Stimulated activated CD8-positive, alpha-beta memory T cell treated with anti-CD3 and anti-CD28 coated beads, Interleukin-2, amount 100 ng/mL, for 48 hours (primary cell): ENCODE measurements around the gene KDM2A.

Source experiments
- DNase-seq, 2 donors: peaks; one replicate each; pipeline ENCODE4 v3.0.0-alpha.2; 2020; ENCODE audit warnings: low read depth in 2 of 2

The KDM2A gene

GRCh38 chr11:67237574-67237973 lies 118.5 kb downstream of the KDM2A start:
- DNase-seq: no peak

- no peak for DNase-seq
Observed at GRCh38 chr11:67238894-67239782, 120.1 kb downstream of the KDM2A start.

GRCh38 chr11:67239783-67240575 lies 120.9 kb downstream of the KDM2A start:
- peak; percentile 91 to 93 for DNase-seq

- peak; percentile 68 to 69 for DNase-seq
Observed at GRCh38 chr11:67240576-67241389, 121.7 kb downstream of the KDM2A start.

- DNase-seq: no peak
Observed at GRCh38 chr11:67242548-67242947, 123.5 kb downstream of the KDM2A start.

GRCh38 chr11:67243051-67243450 lies 124.0 kb downstream of the KDM2A start:
- no peak for DNase-seq

GRCh38 chr11:67245046-67245445 lies 126.0 kb downstream of the KDM2A start:
- DNase-seq: no peak

GRCh38 chr11:67247946-67248550 lies 129.0 kb downstream of the KDM2A start:
- no peak for DNase-seq

GRCh38 chr11:67248653-67249052 lies 129.6 kb downstream of the KDM2A start:
- no peak for DNase-seq

GRCh38 chr11:67250059-67251043 lies 131.3 kb downstream of the KDM2A start:
- DNase-seq: no peak

GRCh38 chr11:67251841-67252240 lies 132.8 kb downstream of the KDM2A start:
- DNase-seq: no peak

GRCh38 chr11:67252831-67253239 lies 133.8 kb downstream of the KDM2A start:
- DNase-seq: no peak

- no peak for DNase-seq
Observed at GRCh38 chr11:67253872-67254624, 135.0 kb downstream of the KDM2A start.

GRCh38 chr11:67254798-67255197 lies 135.7 kb downstream of the KDM2A start:
- no peak for DNase-seq

- no peak for DNase-seq
Observed at GRCh38 chr11:67255353-67255752, 136.3 kb downstream of the KDM2A start.

- DNase-seq: no peak
Observed at GRCh38 chr11:67255864-67256263, 136.8 kb downstream of the KDM2A start.

- DNase-seq: no peak
Observed at GRCh38 chr11:67256477-67257135, 137.5 kb downstream of the KDM2A start.

- no peak for DNase-seq
Observed at GRCh38 chr11:67260406-67260805, 141.3 kb downstream of the KDM2A start.
